Measurements from ENCODE around the gene CHPF. TPM values are rescaled to one million over a fixed set of nuclear protein-coding genes. Genes with fewer than 3 reads are reported as not detected.

CHPF gene
- total and polyA plus RNA-seq, 2 experiments from 2014 or later = 174 to 533 TPM

DNA sequence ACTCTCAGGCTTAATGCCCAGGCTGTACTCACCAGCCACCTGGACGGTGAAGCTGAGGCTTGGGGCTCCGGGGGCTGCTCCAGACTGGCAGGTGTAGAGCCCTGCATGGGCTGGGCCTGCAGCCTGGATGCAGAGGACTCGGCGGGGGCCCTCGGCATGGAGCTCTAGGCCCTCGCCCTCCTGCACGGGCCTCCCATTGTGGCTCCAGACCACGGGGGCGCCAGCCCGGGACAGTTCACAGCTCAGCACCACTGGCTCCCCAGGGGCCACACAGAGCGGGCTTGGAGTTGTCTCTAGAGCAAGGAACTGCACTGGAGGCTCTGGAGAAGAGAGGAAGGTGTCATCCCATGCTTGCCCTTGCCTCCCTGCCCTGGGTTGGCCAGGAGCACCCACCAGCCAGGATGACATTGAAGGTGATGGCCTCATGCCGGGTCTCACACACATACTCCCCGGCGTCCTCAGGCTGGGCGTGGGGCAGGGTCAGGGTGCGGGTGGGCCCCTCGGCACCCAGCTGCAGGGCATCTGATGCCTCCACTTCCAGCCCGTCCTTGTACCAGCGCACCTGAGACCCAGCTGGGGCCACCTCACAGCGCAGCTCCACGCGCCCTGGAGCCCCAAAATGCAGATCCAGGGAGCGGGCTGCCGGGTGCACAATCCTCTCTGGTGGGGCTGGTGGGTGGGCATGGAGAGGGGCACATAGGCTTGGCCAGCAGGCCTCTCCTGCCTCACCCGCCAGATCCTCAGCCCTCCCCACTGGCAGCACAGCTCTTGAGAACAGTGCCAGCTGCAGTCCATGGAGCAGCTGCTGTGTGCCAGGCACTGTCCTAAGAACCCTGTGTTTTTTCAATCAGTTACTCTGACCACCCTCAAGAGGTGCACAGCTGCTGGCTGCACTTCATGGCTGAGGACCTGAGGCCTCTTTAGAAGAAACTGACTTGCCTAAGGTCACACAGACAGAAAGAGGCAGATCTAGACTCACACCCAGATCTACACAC lies 14.5 kb upstream of the CHPF start:
- in situ Hi-C loops (cut with MboI) = no loop called here
- no peak overlapping the region for H3K27ac ChIP-seq
- H3K27me3 ChIP-seq (replicated peaks; ENCODE audit: insufficient read depth) = no peaks in the 10 kb centered on the region
- peaks cover 13% of the 10 kb centered on the region; the same call in 1 of the 2 replicates for H3K4me1 ChIP-seq (ENCODE audit: insufficient read depth)
- no peaks in the 10 kb centered on the region for H3K79me2 ChIP-seq (ENCODE audit: insufficient read depth)
- no peaks in the 10 kb centered on the region for H3K9me3 ChIP-seq (ENCODE audit: low read depth)
- no peaks in the 10 kb centered on the region for H4K20me1 ChIP-seq (ENCODE audit: insufficient read depth)
- DNase-seq = no peak
- no peak overlapping the region for H2AFZ ChIP-seq
- WGBS, 2 experiments (ENCODE audit: low coverage in 1 of 2, low lambda C conversion rate in 2 of 2, missing lambda C conversion rate in 2 of 2) = 88 to 90% methylated on average over 23 of the region's 25 CpGs
- no peak overlapping the region for H3K9ac ChIP-seq
- no peaks in the 10 kb centered on the region for H3K36me3 ChIP-seq (ENCODE audit: low read depth)
- no peaks in the 10 kb centered on the region for H3K9me2 ChIP-seq (ENCODE audit: insufficient read depth)
- TF ChIP-seq EZH2 (IDR thresholded peaks at IDR 0.05; ENCODE audit: insufficient read depth, poor library complexity, severe bottlenecking) (no peak), EZH2phosphoT487 (IDR thresholded peaks at IDR 0.05; ENCODE audit: insufficient read depth, low read depth) (no peak)
- no peak overlapping the region for H3K4me3 ChIP-seq
- H3K4me2 ChIP-seq (ENCODE audit: unreplicated experiment) = no peak overlapping the region
- 0 out of 2 replicates have a peak, but pooled peaks cover 5% of the 10 kb centered on the region for H3F3A ChIP-seq (ENCODE audit: insufficient read depth)

DNA sequence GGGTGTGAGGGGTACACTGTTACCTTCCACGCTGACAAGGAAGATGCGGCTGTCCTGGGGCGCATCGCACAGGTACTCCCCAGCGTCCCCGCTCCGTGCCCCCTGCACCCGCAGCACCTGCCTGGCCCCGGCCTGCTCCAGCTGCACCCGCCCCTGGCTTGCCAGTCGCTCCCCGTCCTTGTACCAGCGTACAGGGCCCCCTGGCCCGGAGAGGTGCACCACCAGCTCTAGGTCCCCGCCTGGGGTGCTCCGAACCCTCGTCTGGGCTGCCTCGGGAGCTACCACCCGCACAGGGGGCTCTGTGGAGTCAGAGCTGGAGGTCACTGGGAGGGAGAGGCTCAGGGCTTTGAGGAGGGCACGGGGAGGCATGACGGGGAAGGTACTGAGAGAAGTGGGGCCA lies 13.7 kb upstream of the CHPF start:
- TF ChIP-seq EZH2phosphoT487 (IDR thresholded peaks at IDR 0.05; ENCODE audit: insufficient read depth, low read depth) (no peak), EZH2 (IDR thresholded peaks at IDR 0.05; ENCODE audit: insufficient read depth, poor library complexity, severe bottlenecking) (no peak)
- Histone ChIP-seq H4K20me1 (ENCODE audit: insufficient read depth) (no peaks in the 10 kb centered on the region), H3K4me2 (ENCODE audit: unreplicated experiment) (no peak overlapping the region), H3K4me3 (no peak overlapping the region), H3K27me3 (replicated peaks; ENCODE audit: insufficient read depth) (no peaks in the 10 kb centered on the region), H3K79me2 (ENCODE audit: insufficient read depth) (no peaks in the 10 kb centered on the region), H3K9me3 (ENCODE audit: low read depth) (no peaks in the 10 kb centered on the region), H3F3A (ENCODE audit: insufficient read depth) (0 out of 2 replicates have a peak, but pooled peaks cover 5% of the 10 kb centered on the region), H3K9me2 (ENCODE audit: insufficient read depth) (no peaks in the 10 kb centered on the region), H3K9ac (no peak overlapping the region), H3K4me1 (ENCODE audit: insufficient read depth) (peaks cover 15% of the 10 kb centered on the region; the same call in 1 of the 2 replicates), H3K27ac (no peak overlapping the region), H2AFZ (no peak overlapping the region), H3K36me3 (ENCODE audit: low read depth) (no peaks in the 10 kb centered on the region)
- in situ Hi-C loops (cut with MboI) = no loop called here
- WGBS, 2 experiments (ENCODE audit: low coverage in 1 of 2, low lambda C conversion rate in 2 of 2, missing lambda C conversion rate in 2 of 2) = 76 to 86% methylated on average over 9 to 21 of the region's 21 CpGs
- no peak for DNase-seq

DNA sequence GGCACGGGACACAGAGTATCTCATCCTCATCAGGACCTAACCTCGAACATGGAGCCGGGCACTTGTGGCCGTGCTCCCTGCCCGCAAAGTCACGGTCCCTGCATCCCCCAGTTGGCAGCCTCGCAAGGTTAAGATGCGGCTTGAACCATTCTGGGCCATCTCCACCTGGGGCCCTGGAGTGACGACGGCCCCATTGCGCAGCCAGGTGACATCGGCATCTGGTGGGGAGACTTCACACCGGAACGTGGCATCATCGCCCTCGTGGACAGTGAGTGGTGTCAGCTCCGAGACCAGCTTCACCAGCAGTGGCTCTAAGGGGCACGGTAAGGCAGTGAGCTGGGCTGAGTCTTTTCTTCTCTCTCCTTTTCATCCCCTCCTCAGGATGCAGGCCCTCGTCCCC lies 12.8 kb upstream of the CHPF start:
- 86 to 89% methylated on average over 19 of the region's 19 CpGs for WGBS, 2 experiments (ENCODE audit: low coverage in 1 of 2, low lambda C conversion rate in 2 of 2, missing lambda C conversion rate in 2 of 2)
- no peaks in the 10 kb centered on the region for H3K36me3 ChIP-seq (ENCODE audit: low read depth)
- H4K20me1 ChIP-seq (ENCODE audit: insufficient read depth) = no peaks in the 10 kb centered on the region
- H2AFZ ChIP-seq = no peak overlapping the region
- H3K27me3 ChIP-seq (replicated peaks; ENCODE audit: insufficient read depth) = no peaks in the 10 kb centered on the region
- in situ Hi-C loops (cut with MboI) = no loop called here
- H3K79me2 ChIP-seq (ENCODE audit: insufficient read depth) = no peaks in the 10 kb centered on the region
- 0 out of 2 replicates have a peak, but pooled peaks cover 5% of the 10 kb centered on the region for H3F3A ChIP-seq (ENCODE audit: insufficient read depth)
- no peak overlapping the region for H3K4me3 ChIP-seq
- H3K4me1 ChIP-seq (ENCODE audit: insufficient read depth) = peaks cover 15% of the 10 kb centered on the region; the same call in 1 of the 2 replicates
- H3K4me2 ChIP-seq (ENCODE audit: unreplicated experiment) = no peak overlapping the region
- no peak for DNase-seq
- TF ChIP-seq EZH2phosphoT487 (IDR thresholded peaks at IDR 0.05; ENCODE audit: insufficient read depth, low read depth) = no peak
- H3K9ac ChIP-seq = no peak overlapping the region
- no peak overlapping the region for H3K27ac ChIP-seq
- H3K9me3 ChIP-seq (ENCODE audit: low read depth) = no peaks in the 10 kb centered on the region
- no peaks in the 10 kb centered on the region for H3K9me2 ChIP-seq (ENCODE audit: insufficient read depth)

DNA sequence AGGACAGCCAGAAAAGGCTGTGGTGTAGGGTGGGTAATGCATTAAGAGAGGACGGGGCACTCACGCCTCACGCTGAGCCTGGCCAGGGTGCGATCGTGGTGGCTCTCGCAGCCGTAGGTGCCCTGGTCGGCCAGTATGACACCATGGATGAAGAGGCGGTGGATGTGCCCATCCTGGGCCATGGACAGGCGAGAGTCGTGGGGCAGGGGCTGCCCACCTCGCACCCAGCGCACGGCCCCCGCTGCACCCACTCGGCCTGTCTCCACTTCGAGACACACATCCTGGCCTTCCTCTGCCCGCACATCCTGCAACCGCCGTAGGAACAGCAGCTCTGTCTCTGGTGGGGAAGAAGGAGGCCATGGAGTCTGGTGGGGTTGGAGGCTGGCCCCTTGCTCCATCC lies 12.3 kb upstream of the CHPF start:
- no peaks in the 10 kb centered on the region for H4K20me1 ChIP-seq (ENCODE audit: insufficient read depth)
- DNase-seq = no peak
- TF ChIP-seq EZH2phosphoT487 (IDR thresholded peaks at IDR 0.05; ENCODE audit: insufficient read depth, low read depth) (no peak), EZH2 (IDR thresholded peaks at IDR 0.05; ENCODE audit: insufficient read depth, poor library complexity, severe bottlenecking) (no peak)
- H3K4me2 ChIP-seq (ENCODE audit: unreplicated experiment) = no peak overlapping the region
- no peaks in the 10 kb centered on the region for H3K27me3 ChIP-seq (replicated peaks; ENCODE audit: insufficient read depth)
- H3K36me3 ChIP-seq (ENCODE audit: low read depth) = no peaks in the 10 kb centered on the region
- no peaks in the 10 kb centered on the region for H3K79me2 ChIP-seq (ENCODE audit: insufficient read depth)
- no peak overlapping the region for H2AFZ ChIP-seq
- H3K9ac ChIP-seq = no peak overlapping the region
- 87 to 88% methylated on average over 18 to 20 of the region's 20 CpGs for WGBS, 2 experiments (ENCODE audit: low coverage in 1 of 2, low lambda C conversion rate in 2 of 2, missing lambda C conversion rate in 2 of 2)
- in situ Hi-C loops (cut with MboI) = no loop called here
- no peaks in the 10 kb centered on the region for H3K9me3 ChIP-seq (ENCODE audit: low read depth)
- no peak overlapping the region for H3K4me3 ChIP-seq
- no peak overlapping the region for H3K27ac ChIP-seq
- peaks cover 15% of the 10 kb centered on the region; the same call in 1 of the 2 replicates for H3K4me1 ChIP-seq (ENCODE audit: insufficient read depth)
- H3F3A ChIP-seq (ENCODE audit: insufficient read depth) = 0 out of 2 replicates have a peak, but pooled peaks cover 5% of the 10 kb centered on the region
- no peaks in the 10 kb centered on the region for H3K9me2 ChIP-seq (ENCODE audit: insufficient read depth)
